Gastrocnemius medialis (tissue), 4 donors: Measurements from ENCODE around the gene MCCD1. TPM values are rescaled to one million over a fixed set of nuclear protein-coding genes. Genes with fewer than 3 reads are reported as not detected.

Experiments
- ATAC-seq, 2 donors: fragments of 150-250 bp; one replicate each; pipeline ENCODE4 v1.9.1; 2016
- DNase-seq, 2 donors: peaks; one replicate each; pipeline ENCODE4 v3.0.0-alpha.2; 2019
- H3K27ac ChIP-seq, 4 donors: fragments of 200-600 bp; sonication (generic); 1 replicate in 1 of 4; 2 replicates in 3 of 4; pipeline ENCODE4 v1.5.1; 2016 to 2018; ENCODE audit warnings: mild to moderate bottlenecking in 2 of 4, moderate library complexity in 1 of 4
- H3K27me3 ChIP-seq, 3 donors: fragments of 200-600 bp; sonication (generic) in 2 of 3; 1 replicate in 1 of 3; 2 replicates in 2 of 3; pipeline versions ENCODE4 v1.5.1 to v1.6.0; 2016 to 2019; ENCODE audit warnings: mild to moderate bottlenecking in 1 of 3, moderate library complexity in 1 of 3
- H3K36me3 ChIP-seq, 2 donors: fragments of 200-600 bp; sonication (generic) in 1 of 2; one replicate each; pipeline ENCODE4 v1.5.1; 2017 to 2018
- H3K4me1 ChIP-seq, 2 donors: fragments of 200-600 bp; sonication (generic) in 1 of 2; one replicate each; pipeline ENCODE4 v1.5.1; 2016 to 2017; ENCODE audit warnings: mild to moderate bottlenecking in 2 of 2
- H3K4me3 ChIP-seq, 4 donors: fragments of 200-600 bp; sonication (generic) in 3 of 4; 1 replicate in 1 of 4; 2 replicates in 3 of 4; pipeline ENCODE4 v1.5.1; 2016 to 2019; ENCODE audit warnings: mild to moderate bottlenecking in 2 of 4
- H3K9me3 ChIP-seq, 3 donors: fragments of 200-600 bp; sonication (generic) in 2 of 3; 1 replicate in 1 of 3; 2 replicates in 2 of 3; pipeline ENCODE4 v1.5.1; 2016 to 2019
- POLR2A ChIP-seq, 2 donors: fragments of 450-650 bp; IDR thresholded peaks; one replicate each; pipeline ENCODE4 v1.6.1; 2017; ENCODE audit warnings: antibody characterized with exemption in 2 of 2, mild to moderate bottlenecking in 2 of 2, moderate library complexity in 2 of 2
- in situ Hi-C, 4 donors: fragments of 200-750 bp; cut with MboI; loops; one replicate each; pipeline versions ENCODE4 v1.15.0 to v1.8.0; 2017; ENCODE audit warnings: low sequenced_read_pairs in 4 of 4
- intact Hi-C: fragments of 100-400 bp; cut with DNase I; formaldehyde crosslinking; loops from one replicate; pipeline ENCODE4 v1.15.1; 2023; ENCODE audit warnings: low total_unique reads
- total RNA-seq, 4 donors: library from RNA; depleted of rRNA; stranded (reverse); fragments of >200 nt; gene quantifications; one replicate each; pipeline versions ENCODE4 v1.1.0 to v1.2.3, GENCODE V29; 2016
- TF ChIP-seq, protein P1 (sequence below), 5 experiments: fragments of 450-650 bp in 3 of 5; fragments of 200-600 bp in 2 of 5; sonication (generic) in 2 of 5; IDR thresholded peaks in 4 of 5; conservative IDR thresholded peaks in 1 of 5; 1 replicate in 4 of 5; 2 replicates in 1 of 5; pipeline ENCODE4 v1.5.1; 2016 to 2019; ENCODE audit warnings: antibody characterized with exemption in 5 of 5, mild to moderate bottlenecking in 3 of 5, moderate library complexity in 3 of 5

Gene MCCD1
- total RNA-seq, 4 donors from 2014 or later: not detected

- no peaks in the 10 kb centered on the region for H3K4me1 ChIP-seq
- no peaks in the 10 kb centered on the region for H3K36me3 ChIP-seq
- no peaks in the 10 kb centered on the region for H3K27me3 ChIP-seq
- no peaks in the 10 kb centered on the region for H3K9me3 ChIP-seq
- no peak for ATAC-seq
- no peak for DNase-seq
- H3K4me3 ChIP-seq: no peak overlapping the region
- intact Hi-C loops: no loop called here
- TF ChIP-seq POLR2A (IDR thresholded peaks at IDR 0.05): no peak
- TF ChIP-seq, protein P1, sequence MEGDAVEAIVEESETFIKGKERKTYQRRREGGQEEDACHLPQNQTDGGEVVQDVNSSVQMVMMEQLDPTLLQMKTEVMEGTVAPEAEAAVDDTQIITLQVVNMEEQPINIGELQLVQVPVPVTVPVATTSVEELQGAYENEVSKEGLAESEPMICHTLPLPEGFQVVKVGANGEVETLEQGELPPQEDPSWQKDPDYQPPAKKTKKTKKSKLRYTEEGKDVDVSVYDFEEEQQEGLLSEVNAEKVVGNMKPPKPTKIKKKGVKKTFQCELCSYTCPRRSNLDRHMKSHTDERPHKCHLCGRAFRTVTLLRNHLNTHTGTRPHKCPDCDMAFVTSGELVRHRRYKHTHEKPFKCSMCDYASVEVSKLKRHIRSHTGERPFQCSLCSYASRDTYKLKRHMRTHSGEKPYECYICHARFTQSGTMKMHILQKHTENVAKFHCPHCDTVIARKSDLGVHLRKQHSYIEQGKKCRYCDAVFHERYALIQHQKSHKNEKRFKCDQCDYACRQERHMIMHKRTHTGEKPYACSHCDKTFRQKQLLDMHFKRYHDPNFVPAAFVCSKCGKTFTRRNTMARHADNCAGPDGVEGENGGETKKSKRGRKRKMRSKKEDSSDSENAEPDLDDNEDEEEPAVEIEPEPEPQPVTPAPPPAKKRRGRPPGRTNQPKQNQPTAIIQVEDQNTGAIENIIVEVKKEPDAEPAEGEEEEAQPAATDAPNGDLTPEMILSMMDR (IDR thresholded peaks at IDR 0.05 in 4 of 5, conservative IDR thresholded peaks at IDR 0.05 in 1 of 5): no peak
- in situ Hi-C loops: no loop called here
- H3K27ac ChIP-seq: no peak overlapping the region
Measured at GRCh38 chr6:31510007-31510406, 18.8 kb upstream of the MCCD1 start.

- Histone ChIP-seq H3K4me3 (no peak overlapping the region), H3K27me3 (no peaks in the 10 kb centered on the region), H3K4me1 (no peaks in the 10 kb centered on the region), H3K36me3 (no peaks in the 10 kb centered on the region), H3K9me3 (no peaks in the 10 kb centered on the region), H3K27ac (no peak overlapping the region)
- DNase-seq (no peak), ATAC-seq (no peak)
- in situ Hi-C loops (no loop called here), intact Hi-C loops (no loop called here)
- TF ChIP-seq POLR2A (IDR thresholded peaks at IDR 0.05): no peak
- TF ChIP-seq, protein P1 (IDR thresholded peaks at IDR 0.05 in 4 of 5, conservative IDR thresholded peaks at IDR 0.05 in 1 of 5): no peak
Measured at GRCh38 chr6:31513456-31514165, 15.2 kb upstream of the MCCD1 start.

DNA sequence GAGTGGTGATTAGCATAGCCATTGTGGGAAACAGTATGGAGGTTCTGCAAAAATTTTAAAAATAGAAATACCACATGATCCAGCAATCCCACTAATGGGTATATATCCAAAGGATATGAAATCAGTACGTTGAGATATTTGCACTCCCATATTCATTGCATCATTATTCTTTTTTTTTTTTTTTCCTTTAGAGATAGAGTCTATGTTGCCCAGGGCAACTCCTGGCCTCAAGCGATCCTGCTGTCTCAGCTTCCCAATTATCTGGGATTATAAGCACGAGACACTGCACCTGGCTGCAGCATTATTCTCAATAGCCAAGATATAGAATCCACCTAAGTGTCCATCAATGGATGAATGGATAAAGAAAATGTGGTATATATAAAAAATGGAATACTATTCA, 6.9 kb upstream of the MCCD1 start:
- intact Hi-C loops: no loop called here
- DNase-seq (no peak), ATAC-seq (no peak)
- Histone ChIP-seq H3K36me3 (no peaks in the 10 kb centered on the region), H3K4me3 (no peak overlapping the region), H3K4me1 (no peaks in the 10 kb centered on the region), H3K9me3 (no peaks in the 10 kb centered on the region), H3K27ac (no peak overlapping the region), H3K27me3 (no peaks in the 10 kb centered on the region)
- in situ Hi-C loops: no loop called here
- TF ChIP-seq POLR2A (IDR thresholded peaks at IDR 0.05): no peak

GRCh38 chr6:31525553-31525931, 3.2 kb upstream of the MCCD1 start:
- H3K4me3 ChIP-seq: no peak overlapping the region
- peaks cover 0 to 10% of the 10 kb centered on the region in 2 donors for H3K36me3 ChIP-seq
- ATAC-seq (no peak), DNase-seq (no peak)
- no peaks in the 10 kb centered on the region for H3K9me3 ChIP-seq
- no peak overlapping the region for H3K27ac ChIP-seq
- H3K4me1 ChIP-seq: no peaks in the 10 kb centered on the region
- intact Hi-C loops: no loop called here
- in situ Hi-C loops: loop anchor here in 1 of 4 donors (25.0 kb wide), 1 partner anchor 662 kb away; the partner anchor contains the start of genes AGER, AGPAT1, GPSM3 and PBX2
- no peaks in the 10 kb centered on the region for H3K27me3 ChIP-seq
- TF ChIP-seq, protein P1 (IDR thresholded peaks at IDR 0.05 in 4 of 5, conservative IDR thresholded peaks at IDR 0.05 in 1 of 5): no peak
- TF ChIP-seq POLR2A (IDR thresholded peaks at IDR 0.05): no peak

DNA sequence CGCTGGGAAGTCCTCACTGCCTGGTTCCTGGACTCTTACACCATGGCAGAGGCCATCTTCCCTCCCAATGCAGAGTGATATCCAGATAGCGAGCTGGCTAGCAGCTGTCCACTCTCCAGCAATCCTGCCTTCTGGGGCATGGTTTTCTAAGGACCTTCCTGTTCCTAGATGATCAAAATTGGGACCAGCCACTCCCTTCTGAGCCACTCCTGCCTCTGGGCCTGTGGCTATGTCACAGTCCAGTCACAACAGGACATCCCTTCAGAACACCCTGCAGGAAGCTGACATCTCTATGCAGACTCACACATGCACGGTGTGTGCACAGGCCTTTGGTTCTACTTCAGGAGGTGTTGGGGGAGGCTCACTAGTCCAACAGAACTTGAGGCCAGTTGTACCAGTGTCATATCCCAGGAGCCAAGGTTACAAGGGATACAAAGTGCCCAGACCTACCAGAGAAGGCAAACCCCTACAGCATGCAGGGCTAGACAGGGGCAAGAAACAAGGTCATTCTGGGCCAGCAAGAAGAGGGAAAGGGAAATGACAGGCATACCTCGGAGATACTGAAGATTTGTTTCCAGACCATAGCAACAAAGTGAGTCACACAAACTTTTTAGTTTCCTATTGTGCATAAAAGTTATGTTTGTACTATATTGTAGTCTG, 2.7 kb upstream of the MCCD1 start:
- Histone ChIP-seq H3K27ac (no peak overlapping the region), H3K27me3 (no peaks in the 10 kb centered on the region), H3K4me3 (no peak overlapping the region), H3K9me3 (no peaks in the 10 kb centered on the region), H3K36me3 (peaks cover 0 to 15% of the 10 kb centered on the region in 2 donors), H3K4me1 (no peaks in the 10 kb centered on the region)
- intact Hi-C loops: no loop called here
- in situ Hi-C loops: loop anchor here in 1 of 4 donors (25.0 kb wide), 1 partner anchor 661 kb away; the partner anchor contains the start of genes AGER, AGPAT1, GPSM3 and PBX2
- DNase-seq (no peak), ATAC-seq (no peak)
- TF ChIP-seq POLR2A (IDR thresholded peaks at IDR 0.05): no peak
- TF ChIP-seq, protein P1 (IDR thresholded peaks at IDR 0.05 in 4 of 5, conservative IDR thresholded peaks at IDR 0.05 in 1 of 5): no peak
